C4-2B (cell line): Measurements from ENCODE around the gene WDR72.

Experiments used
- CTCF ChIP-seq: fragments of 450-650 bp; conservative IDR thresholded peaks from 2 replicates; pipeline ENCODE4 v1.5.1; 2017; ENCODE audit warnings: mild to moderate bottlenecking
- ZFX ChIP-seq: fragments of 450-650 bp; IDR thresholded peaks from 2 replicates; pipeline ENCODE4 v1.6.1; 2017

- TF ChIP-seq CTCF (no peak), ZFX (no peak)
Measured at GRCh38 chr15:53549697-53550305, 209.7 kb downstream of the WDR72 start.
